H1 (cell line): ENCODE results near the gene CAMSAP1. TPM values are rescaled to one million over a fixed set of nuclear protein-coding genes. Genes with fewer than 3 reads are reported as not detected.

Experiments
- CTCF ChIA-PET: fragments of 300-600 bp; sonication (Branson Sonifier 250); formaldehyde crosslinking; loops from one replicate; lab custom pipeline; 2021; ENCODE audit not compliant: partially characterized antibody; lab: Charles Lee
- POLR2A ChIA-PET: fragments of 300-600 bp; sonication (Branson Sonifier 250); formaldehyde crosslinking; loops from one replicate; lab custom pipeline; 2021; ENCODE audit warnings: inconsistent platforms; ENCODE audit not compliant: partially characterized antibody; lab: Charles Lee
- DNase-seq, 2 experiments: peaks; one replicate each; pipeline versions ENCODE4 v3.0.0 to v3.0.0-alpha.2; 2010 to 2022; ENCODE audit warnings: low spot score in 2 of 2, low read depth in 1 of 2, mixed read lengths in 1 of 2
- FAIRE-seq: peaks from 2 replicates; lab custom pipeline; 2011; peaks lifted over from hg19 to GRCh38; lab: Jason Lieb, UNC
- H2AFZ ChIP-seq: 2 replicates; pipeline ENCODE4 v1.8.1; 2012; ENCODE audit warnings: low read length, inconsistent platforms
- H2AK5ac ChIP-seq: 2 replicates; pipeline ENCODE4 v1.6.1; 2013; ENCODE audit warnings: low read depth, low read length
- H2BK120ac ChIP-seq: replicated peaks from 2 replicates; pipeline ENCODE3; 2013; ENCODE audit warnings: low read depth, low read length, inconsistent platforms
- H2BK12ac ChIP-seq: 2 replicates; pipeline ENCODE4 v1.6.1; 2013; ENCODE audit warnings: low read depth, low read length
- H2BK15ac ChIP-seq: 2 replicates; pipeline ENCODE4 v1.6.1; 2013; ENCODE audit warnings: low read length
- H2BK20ac ChIP-seq: 2 replicates; pipeline ENCODE4 v1.6.1; 2013; ENCODE audit warnings: low read length
- H2BK5ac ChIP-seq: 2 replicates; pipeline ENCODE4 v1.6.1; 2013; ENCODE audit warnings: low read depth, low read length
- H3K14ac ChIP-seq: 2 replicates; pipeline ENCODE4 v1.6.1; 2013; ENCODE audit warnings: inconsistent platforms; ENCODE audit not compliant: insufficient read length
- H3K18ac ChIP-seq: 2 replicates; pipeline ENCODE4 v1.6.1; 2013; ENCODE audit warnings: low read length; ENCODE audit errors: extremely low read depth
- H3K23ac ChIP-seq: 2 replicates; pipeline ENCODE4 v1.6.1; 2013; ENCODE audit warnings: inconsistent platforms; ENCODE audit not compliant: insufficient read length
- H3K23me2 ChIP-seq: 2 replicates; pipeline ENCODE4 v1.6.1; 2013; ENCODE audit warnings: low read depth, low read length
- H3K27ac ChIP-seq: 2 replicates; pipeline ENCODE4 v1.6.1; 2011; ENCODE audit warnings: low read depth, low read length, inconsistent platforms
- H3K27me3 ChIP-seq, 4 experiments: replicated peaks in 1 of 4; 1 replicate in 1 of 4; 2 replicates in 3 of 4; pipeline versions ENCODE4 v1.6.1 to v1.8.1; 2011 to 2013; ENCODE audit warnings: low read length in 3 of 4, mild to moderate bottlenecking in 3 of 4, inconsistent platforms in 2 of 4, mixed read lengths in 2 of 4, moderate library complexity in 1 of 4; ENCODE audit not compliant: control insufficient read depth in 3 of 4, insufficient read depth in 3 of 4; ENCODE audit errors: extremely low read depth in 1 of 4
- H3K36me3 ChIP-seq, 4 experiments: 2 replicates each; pipeline versions ENCODE4 v1.6.1 to v1.8.1; 2011 to 2013; ENCODE audit warnings: mild to moderate bottlenecking in 4 of 4, low read length in 3 of 4, moderate library complexity in 2 of 4, control low read depth in 1 of 4, inconsistent platforms in 1 of 4; ENCODE audit not compliant: insufficient read depth in 4 of 4, control insufficient read depth in 2 of 4
- H3K4ac ChIP-seq: replicated peaks from 2 replicates; pipeline ENCODE3; 2013; ENCODE audit warnings: low read length, low read depth, mixed read lengths, inconsistent platforms; ENCODE audit not compliant: insufficient read length
- H3K4me1 ChIP-seq, 4 experiments: replicated peaks in 1 of 4; 1 replicate in 1 of 4; 2 replicates in 3 of 4; pipeline versions ENCODE4 v1.6.1 to v1.8.1; 2011 to 2013; ENCODE audit warnings: low read length in 3 of 4, inconsistent platforms in 2 of 4, mixed read lengths in 1 of 4; ENCODE audit not compliant: insufficient read depth in 4 of 4, control insufficient read depth in 3 of 4
- H3K4me2 ChIP-seq, 2 experiments: 2 replicates each; pipeline versions ENCODE4 v1.6.1 to v1.8.1; 2011 to 2013; ENCODE audit warnings: low read depth in 2 of 2, low read length in 2 of 2, control low read depth in 1 of 2, inconsistent platforms in 1 of 2, mild to moderate bottlenecking in 1 of 2; ENCODE audit not compliant: insufficient read depth in 1 of 2
- H3K4me3 ChIP-seq, 4 experiments: fragments of 200-600, 300-600 bp in 1 of 4; sonication (generic), shearing (Covaris generic), sonication (Bioruptor Twin) in 1 of 4; 2 replicates each; pipeline versions ENCODE4 v1.5.1 to v1.8.1; 2011 to 2016; ENCODE audit warnings: low read length in 4 of 4, low read depth in 3 of 4, control low read depth in 2 of 4, inconsistent platforms in 2 of 4, mild to moderate bottlenecking in 2 of 4, mixed read lengths in 1 of 4, moderate library complexity in 1 of 4; ENCODE audit not compliant: insufficient read depth in 2 of 4; ENCODE audit errors: extremely low read depth in 1 of 4
- H3K56ac ChIP-seq: replicated peaks from 2 replicates; pipeline ENCODE3; 2013; ENCODE audit warnings: low read depth, mild to moderate bottlenecking, mixed read lengths, low read length, inconsistent platforms; ENCODE audit not compliant: insufficient read length
- H3K79me1 ChIP-seq: 2 replicates; pipeline ENCODE4 v1.6.1; 2013; ENCODE audit warnings: low read depth, low read length, control low read depth
- H3K79me2 ChIP-seq, 2 experiments: 2 replicates each; pipeline versions ENCODE4 v1.6.1 to v1.8.1; 2012 to 2013; ENCODE audit warnings: low read length in 2 of 2, mild to moderate bottlenecking in 2 of 2, inconsistent platforms in 1 of 2; ENCODE audit not compliant: insufficient read depth in 2 of 2, control insufficient read depth in 1 of 2
- H3K9ac ChIP-seq, 4 experiments: replicated peaks in 1 of 4; 1 replicate in 1 of 4; 2 replicates in 3 of 4; pipeline versions ENCODE4 v1.6.1 to v1.8.1; 2011 to 2013; ENCODE audit warnings: low read depth in 3 of 4, low read length in 3 of 4, control low read depth in 2 of 4, mild to moderate bottlenecking in 2 of 4, moderate library complexity in 2 of 4, inconsistent platforms in 1 of 4; ENCODE audit errors: extremely low read depth in 1 of 4
- H3K9me3 ChIP-seq, 2 experiments: 2 replicates each; pipeline versions ENCODE4 v1.6.1 to v1.8.1; 2012 to 2013; ENCODE audit warnings: mild to moderate bottlenecking in 2 of 2, moderate library complexity in 2 of 2, control low read depth in 1 of 2, inconsistent platforms in 1 of 2, low read depth in 1 of 2, low read length in 1 of 2, mixed read lengths in 1 of 2; ENCODE audit not compliant: insufficient read depth in 2 of 2
- H4K20me1 ChIP-seq, 2 experiments: replicated peaks in 1 of 2; 2 replicates each; pipeline versions ENCODE3 to v1.8.1; 2011 to 2013; ENCODE audit warnings: inconsistent platforms in 2 of 2, low read length in 2 of 2, mild to moderate bottlenecking in 1 of 2; ENCODE audit not compliant: insufficient read depth in 2 of 2, control insufficient read depth in 1 of 2
- H4K5ac ChIP-seq: 2 replicates; pipeline ENCODE4 v1.6.1; 2013; ENCODE audit warnings: low read length, low read depth, mixed read lengths, inconsistent platforms; ENCODE audit not compliant: insufficient read length
- H4K8ac ChIP-seq: 2 replicates; pipeline ENCODE4 v1.8.0; 2013; ENCODE audit warnings: mild to moderate bottlenecking, moderate library complexity, low read length, inconsistent platforms; ENCODE audit not compliant: insufficient read depth; ENCODE audit errors: extremely low read depth
- H4K91ac ChIP-seq: replicated peaks from 2 replicates; pipeline ENCODE3; 2013; ENCODE audit warnings: low read length, mixed read lengths, inconsistent platforms; ENCODE audit not compliant: insufficient read length
- ASH2L ChIP-seq: fragments of 200-600, 300-600 bp; sonication (generic); IDR thresholded peaks from one replicate; pipeline ENCODE4 v1.7.1; 2017; ENCODE audit warnings: low read length
- ATF2 ChIP-seq: IDR thresholded peaks from 2 replicates; pipeline ENCODE4 v1.6.1; 2012; ENCODE audit warnings: low read length, inconsistent platforms
- BRCA1 ChIP-seq: IDR thresholded peaks from 2 replicates; pipeline ENCODE4 v1.6.1; 2012; ENCODE audit warnings: low read depth, low read length, improper control_type of control experiment
- CHD1 ChIP-seq: IDR thresholded peaks from 2 replicates; pipeline ENCODE4 v1.6.1; 2012; ENCODE audit warnings: low read depth, low read length, improper control_type of control experiment
- EP300 ChIP-seq, 2 experiments: IDR thresholded peaks; 1 replicate in 1 of 2; 2 replicates in 1 of 2; pipeline ENCODE4 v1.6.1; 2011 to 2012; ENCODE audit warnings: low read depth in 2 of 2, low read length in 2 of 2, mild to moderate bottlenecking in 2 of 2, borderline replicate concordance in 1 of 2, inconsistent platforms in 1 of 2, moderate library complexity in 1 of 2
- JUND ChIP-seq: IDR thresholded peaks from 2 replicates; pipeline ENCODE4 v1.6.1; 2011; ENCODE audit warnings: mild to moderate bottlenecking, improper control_type of control experiment, low read length
- MAX ChIP-seq: IDR thresholded peaks from 2 replicates; pipeline ENCODE4 v1.6.1; 2012; ENCODE audit warnings: inconsistent platforms
- RBBP5 ChIP-seq: IDR thresholded peaks from 2 replicates; pipeline ENCODE4 v1.7.1; 2012; ENCODE audit warnings: low read depth, mild to moderate bottlenecking, inconsistent platforms, low read length, moderate library complexity, borderline replicate concordance
- TAF1 ChIP-seq: IDR thresholded peaks from 2 replicates; pipeline ENCODE4 v1.6.1; 2011; ENCODE audit warnings: mild to moderate bottlenecking, low read depth, low read length
- TAF7 ChIP-seq: optimal IDR thresholded peaks from 2 replicates; pipeline ENCODE3; 2011; ENCODE audit warnings: low read depth, mild to moderate bottlenecking, inconsistent platforms, low read length, moderate library complexity, borderline replicate concordance
- TEAD4 ChIP-seq: IDR thresholded peaks from 2 replicates; pipeline ENCODE4 v1.6.1; 2012; ENCODE audit warnings: low read depth, low read length, inconsistent platforms, mixed read lengths
- WGBS, 2 experiments: shearing (Covaris generic) in 1 of 2; methylation state at CpG; one replicate each; pipeline versions ENCODE4 v1.1.6 to v1.1.7; 2013 to 2015; ENCODE audit warnings: low lambda C conversion rate in 2 of 2, mixed read lengths in 2 of 2, inconsistent platforms in 1 of 2, low coverage in 1 of 2, missing lambda C conversion rate in 1 of 2; ENCODE audit not compliant: insufficient replicate concordance in 2 of 2, insufficient coverage in 1 of 2, insufficient read length in 1 of 2; ENCODE audit errors: extremely low coverage in 1 of 2, missing lambda C conversion rate in 1 of 2; 5-methylcytosine and 5-hydroxymethylcytosine counted together
- polyA plus RNA-seq, 7 experiments: library from polyadenylated mRNA; depleted of rRNA in 3 of 7; stranded (reverse) in 5 of 7; unstranded in 2 of 7; fragments of >200 nt in 5 of 7; fragments of 200-250 nt in 2 of 7; gene quantifications; 1 replicate in 5 of 7; 2 replicates in 1 of 7; 4 replicates in 1 of 7; pipeline versions ENCODE4 v1.2.1 to v1.2.3, GENCODE V29; 2011 to 2013; ENCODE audit warnings: missing spikeins in 2 of 7, mixed read lengths in 2 of 7
- total RNA-seq: library from RNA; stranded (reverse); fragmentation: NEBNext Ultra II Directional; extraction: Animal tissue kit (Norgen Biotek cat#: 25700); gene quantifications from 2 replicates; pipeline ENCODE4 v1.2.1, GENCODE V29; 2021

The CAMSAP1 gene
- total and polyA plus RNA-seq, 2 of the 8 experiments (the other 6 are each of a cell fraction or from before 2014, with no cell fraction given): 13.4 to 44.0 TPM

GRCh38 chr9:135865531-135865930, 41.8 kb downstream of the CAMSAP1 start:
- no peak overlapping the region for H3K9ac ChIP-seq
- H2BK120ac ChIP-seq: no peak overlapping the region
- peaks cover 19% of the 10 kb centered on the region; the same call in 1 of the 2 replicates for H3K79me1 ChIP-seq
- H4K8ac ChIP-seq: no peak overlapping the region
- H3K23ac ChIP-seq: no peak overlapping the region
- H3K4me2 ChIP-seq: no peak overlapping the region
- H3K9me3 ChIP-seq: no peaks in the 10 kb centered on the region
- no peaks in the 10 kb centered on the region for H3K27me3 ChIP-seq
- peaks cover 0 to 9% (median 0%) of the 10 kb centered on the region in 4 experiments; a peak in 3 of 7 replicates for H3K4me1 ChIP-seq
- H2AK5ac ChIP-seq: no peak overlapping the region; the same call in 1 of the 2 replicates
- DNase-seq: no peak
- 91% methylated on average over 7 of the region's 7 CpGs; no CpG with 5 or more reads in 1 of the 2 experiments for WGBS, 2 experiments
- H2BK15ac ChIP-seq: no peak overlapping the region
- H3K23me2 ChIP-seq: no peaks in the 10 kb centered on the region
- no peak overlapping the region for H2BK5ac ChIP-seq
- no peak overlapping the region for H2AFZ ChIP-seq
- H4K91ac ChIP-seq: no peak overlapping the region
- H4K20me1 ChIP-seq: peaks cover 17 to 36% of the 10 kb centered on the region in 2 experiments
- H3K14ac ChIP-seq: no peak overlapping the region
- H4K5ac ChIP-seq: no peak overlapping the region
- POLR2A ChIA-PET: no interaction called here
- no peak overlapping the region for H3K18ac ChIP-seq
- H2BK20ac ChIP-seq: no peak overlapping the region
- H3K4me3 ChIP-seq: no peak overlapping the region
- H3K27ac ChIP-seq: peak overlapping the region; percentile 15; the same call in 1 of the 2 replicates
- no peak overlapping the region for H3K56ac ChIP-seq
- H3K36me3 ChIP-seq: peaks cover 0 to 8% (median 1%) of the 10 kb centered on the region in 4 experiments; a peak in 3 of 8 replicates
- no peak overlapping the region for H3K4ac ChIP-seq
- CTCF ChIA-PET: interaction anchor here (0.6 to 3.2 kb wide), 21 partner anchors 9 to 257 kb away, joined by 3 to 23 read pairs (median 4); no protein-coding TSS in a partner anchor
- no peak for FAIRE-seq
- no peak for TF ChIP-seq MAX
- TF ChIP-seq TAF7: no peak
- no peak for TF ChIP-seq ATF2
- TF ChIP-seq JUND: no peak
- TF ChIP-seq TEAD4: no peak
- no peak for TF ChIP-seq BRCA1
- no peak for TF ChIP-seq RBBP5
- no peak for TF ChIP-seq EP300 (IDR thresholded peaks at IDR 0.05; ENCODE audit: borderline replicate concordance in 1 of 2, low read depth in 2 of 2, low read length in 2 of 2)
- TF ChIP-seq CHD1: no peak
- no peak for TF ChIP-seq TAF1
- TF ChIP-seq ASH2L: no peak
- no peak overlapping the region for H2BK12ac ChIP-seq
- peaks cover 17 to 90% of the 10 kb centered on the region in 2 experiments for H3K79me2 ChIP-seq
